Calu3 (cell line): ENCODE measurements around the gene YAF2. TPM values are rescaled to one million over a fixed set of nuclear protein-coding genes. Genes with fewer than 3 reads are reported as not detected.

Source experiments
- BruUV-seq: library from RNA; stranded (reverse); fragments of 400-500 nt; replicated peaks from 2 replicates; lab custom pipeline; 2021; lab: Mats Ljungman, UMichigan
- CTCF ChIA-PET: fragments of 300-600 bp; sonication (Branson Sonifier 250); formaldehyde crosslinking; loops from one replicate; lab custom pipeline; 2022; ENCODE audit warnings: antibody characterized with exemption; lab: Charles Lee
- DNase-seq: peaks from one replicate; pipeline ENCODE4 v3.0.0; 2022
- H3K27ac Mint-ChIP-seq: one replicate; pipeline ENCODE4 v1.8.0; 2022; ENCODE audit warnings: mixed read lengths; ENCODE audit not compliant: unreplicated experiment
- H3K27me3 Mint-ChIP-seq: one replicate; pipeline ENCODE4 v1.8.0; 2022; ENCODE audit warnings: mixed read lengths; ENCODE audit not compliant: unreplicated experiment
- H3K36me3 Mint-ChIP-seq: one replicate; pipeline ENCODE4 v1.8.0; 2022; ENCODE audit warnings: mild to moderate bottlenecking, moderate library complexity, mixed read lengths; ENCODE audit not compliant: insufficient read depth, unreplicated experiment
- H3K4me1 Mint-ChIP-seq: one replicate; pipeline ENCODE4 v1.8.0; 2022; ENCODE audit warnings: mild to moderate bottlenecking, low read depth, mixed read lengths; ENCODE audit not compliant: unreplicated experiment
- H3K4me3 Mint-ChIP-seq: one replicate; pipeline ENCODE4 v1.8.0; 2022; ENCODE audit warnings: mild to moderate bottlenecking, low read depth, moderate library complexity, mixed read lengths; ENCODE audit not compliant: unreplicated experiment
- H3K9me3 Mint-ChIP-seq: one replicate; pipeline ENCODE4 v1.8.0; 2022; ENCODE audit warnings: low read depth, mixed read lengths; ENCODE audit not compliant: unreplicated experiment
- CTCF ChIP-seq: fragments of 200-600 bp; IDR thresholded peaks from one replicate; pipeline ENCODE4 v1.8.0; 2022; ENCODE audit warnings: antibody characterized with exemption; ENCODE audit not compliant: unreplicated experiment
- intact Hi-C: fragments of 100-400 bp; cut with micrococcal nuclease; formaldehyde crosslinking; loops from one replicate; pipeline ENCODE4 v1.10.0; 2022; ENCODE audit not compliant: unreplicated experiment
- total RNA-seq: library from RNA; stranded (reverse); gene quantifications from 2 replicates; pipeline ENCODE4 v1.2.3, GENCODE V29; 2022

The YAF2 gene
- total RNA-seq, 1 experiment from 2014 or later: 18.9 TPM

- TF ChIP-seq CTCF: no peak
- H3K27ac Mint-ChIP-seq: no peak overlapping the region
- no peaks in the 10 kb centered on the region for H3K4me1 Mint-ChIP-seq
- DNase-seq: no peak
- no peaks in the 10 kb centered on the region for H3K27me3 Mint-ChIP-seq
- intact Hi-C loops: no loop called here
- no peaks in the 10 kb centered on the region for H3K36me3 Mint-ChIP-seq
- CTCF ChIA-PET: no interaction called here
- no peaks in the 10 kb centered on the region for H3K9me3 Mint-ChIP-seq
- no peak overlapping the region for H3K4me3 Mint-ChIP-seq
- BruUV-seq: no TSS peak
These were observed 75.1 kb downstream of the YAF2 start for GRCh38 chr12:42162965-42163364.

- Mint-ChIP-seq H3K4me3 (no peak overlapping the region), H3K4me1 (no peaks in the 10 kb centered on the region), H3K27me3 (no peaks in the 10 kb centered on the region), H3K9me3 (no peaks in the 10 kb centered on the region), H3K27ac (no peak overlapping the region), H3K36me3 (no peaks in the 10 kb centered on the region)
- DNase-seq: no peak
- TF ChIP-seq CTCF: no peak
- intact Hi-C loops: no loop called here
- CTCF ChIA-PET: no interaction called here
- no TSS peak for BruUV-seq
These were observed 75.9 kb downstream of the YAF2 start for GRCh38 chr12:42162193-42162592.

GRCh38 chr12:42161529-42161928 is 76.5 kb downstream of the YAF2 start:
- CTCF ChIA-PET: no interaction called here
- Mint-ChIP-seq H3K36me3 (no peaks in the 10 kb centered on the region), H3K27ac (no peak overlapping the region), H3K4me3 (no peak overlapping the region), H3K27me3 (no peaks in the 10 kb centered on the region), H3K4me1 (peaks cover 4% of the 10 kb centered on the region), H3K9me3 (no peaks in the 10 kb centered on the region)
- no peak for DNase-seq
- intact Hi-C loops: no loop called here
- BruUV-seq: no TSS peak
- TF ChIP-seq CTCF: no peak

GRCh38 chr12:42156232-42156631 is 81.8 kb downstream of the YAF2 start:
- TF ChIP-seq CTCF: no peak
- H3K27ac Mint-ChIP-seq: no peak overlapping the region
- no TSS peak for BruUV-seq
- no peak overlapping the region for H3K4me3 Mint-ChIP-seq
- no peaks in the 10 kb centered on the region for H3K9me3 Mint-ChIP-seq
- DNase-seq: no peak
- intact Hi-C loops: no loop called here
- H3K4me1 Mint-ChIP-seq: peaks cover 9% of the 10 kb centered on the region
- H3K27me3 Mint-ChIP-seq: no peaks in the 10 kb centered on the region
- CTCF ChIA-PET: interaction anchor here (0.6 kb wide), 1 partner anchor 314 kb away, joined by 5 read pairs; no protein-coding TSS in a partner anchor
- no peaks in the 10 kb centered on the region for H3K36me3 Mint-ChIP-seq
